SK-N-SH (cell line): ENCODE measurements around the gene KCNAB1. TPM values are rescaled to one million over a fixed set of nuclear protein-coding genes. Genes with fewer than 3 reads are reported as not detected.

Experiments used
- CTCF ChIA-PET: fragments of 300-600, 350-600 bp; formaldehyde crosslinking; extraction: SDS; loops from one replicate; lab custom pipeline; 2021; lab: Yijun Ruan, JAX
- POLR2A ChIA-PET: fragments of 350-600 bp; sonication (Branson Sonifier 250); formaldehyde crosslinking; extraction: SDS; loops from one replicate; lab custom pipeline; 2020; ENCODE audit warnings: antibody characterized with exemption, inconsistent platforms; lab: Yijun Ruan, JAX
- DNase-seq: peaks from one replicate; pipeline ENCODE4 v3.0.0; 2012
- H2AFZ ChIP-seq: fragments of 200-600 bp; sonication (generic); 2 replicates; pipeline ENCODE4 v1.8.1; 2016; ENCODE audit warnings: antibody characterized with exemption, mild to moderate bottlenecking, low read depth
- H3F3A ChIP-seq: fragments of 200-600 bp; sonication (generic); replicated peaks from 2 replicates; pipeline ENCODE3; 2016; ENCODE audit warnings: antibody characterized with exemption, mild to moderate bottlenecking; ENCODE audit not compliant: insufficient read depth
- H3K27ac ChIP-seq, 2 experiments: fragments of 200-500 bp in 1 of 2; fragments of 200-600 bp in 1 of 2; sonication (Bioruptor generic) in 1 of 2; sonication (generic), shearing (Covaris generic) in 1 of 2; 2 replicates each; pipeline versions ENCODE4 v1.5.1 to v1.6.1; 2014 to 2016; ENCODE audit warnings: low read depth in 2 of 2, inconsistent platforms in 1 of 2, low read length in 1 of 2, mild to moderate bottlenecking in 1 of 2, mixed read lengths in 1 of 2
- H3K27me3 ChIP-seq: fragments of 200-600 bp; sonication (generic), shearing (Covaris generic); 2 replicates; pipeline ENCODE4 v1.6.1; 2016; ENCODE audit warnings: mixed run types; ENCODE audit not compliant: insufficient read depth
- H3K36me3 ChIP-seq, 2 experiments: fragments of 200-500 bp in 1 of 2; fragments of 200-600 bp in 1 of 2; sonication (Bioruptor generic) in 1 of 2; sonication (generic) in 1 of 2; replicated peaks in 1 of 2; 2 replicates each; pipeline versions ENCODE3 to v1.5.1; 2014 to 2016; ENCODE audit warnings: low read length in 1 of 2, mild to moderate bottlenecking in 1 of 2; ENCODE audit not compliant: insufficient read depth in 2 of 2, control insufficient read depth in 1 of 2
- H3K4me1 ChIP-seq, 2 experiments: fragments of 200-500 bp in 1 of 2; fragments of 200-600 bp in 1 of 2; sonication (Bioruptor generic) in 1 of 2; sonication (generic), shearing (Covaris generic) in 1 of 2; 2 replicates each; pipeline versions ENCODE4 v1.5.1 to v1.6.1; 2014 to 2016; ENCODE audit warnings: low read depth in 1 of 2, low read length in 1 of 2, mixed run types in 1 of 2; ENCODE audit not compliant: insufficient read depth in 2 of 2, control insufficient read depth in 1 of 2
- H3K4me2 ChIP-seq: fragments of 200-600 bp; sonication (generic), shearing (Covaris generic); 2 replicates; pipeline ENCODE4 v1.6.1; 2017; ENCODE audit warnings: mixed run types
- H3K4me3 ChIP-seq, 2 experiments: fragments of 200-500 bp in 1 of 2; fragments of 200-600 bp in 1 of 2; sonication (Bioruptor generic) in 1 of 2; sonication (generic), shearing (Covaris generic) in 1 of 2; 2 replicates each; pipeline versions ENCODE4 v1.5.1 to v1.8.1; 2014 to 2016; ENCODE audit warnings: low read depth in 2 of 2, inconsistent platforms in 1 of 2, low read length in 1 of 2, mild to moderate bottlenecking in 1 of 2, mixed read lengths in 1 of 2, moderate library complexity in 1 of 2
- H3K79me2 ChIP-seq: fragments of 200-600 bp; sonication (generic); 2 replicates; pipeline ENCODE4 v1.8.1; 2017; ENCODE audit warnings: mild to moderate bottlenecking; ENCODE audit not compliant: insufficient read depth
- H3K9ac ChIP-seq: fragments of 200-600 bp; sonication (generic); 2 replicates; pipeline ENCODE4 v1.6.1; 2017; ENCODE audit warnings: mixed run types
- H3K9me2 ChIP-seq: fragments of 200-600 bp; sonication (generic); 2 replicates; pipeline ENCODE4 v1.6.1; 2017; ENCODE audit warnings: mixed run types
- H3K9me3 ChIP-seq: fragments of 200-600 bp; sonication (generic); 2 replicates; pipeline ENCODE4 v1.6.1; 2017; ENCODE audit warnings: mixed run types, mild to moderate bottlenecking, moderate library complexity
- H4K20me1 ChIP-seq: fragments of 200-600 bp; sonication (generic); 2 replicates; pipeline ENCODE4 v1.6.1; 2017; ENCODE audit warnings: mild to moderate bottlenecking, mixed run types; ENCODE audit not compliant: insufficient read depth
- CHD2 ChIP-seq: fragments of 150-350 bp; IDR thresholded peaks from 2 replicates; pipeline ENCODE4 v1.6.1; 2018; ENCODE audit warnings: low read length; ENCODE audit not compliant: partially characterized antibody
- CTCF ChIP-seq: fragments of 200-600 bp; sonication (generic); IDR thresholded peaks from 2 replicates; pipeline ENCODE4 v1.6.1; 2017; ENCODE audit warnings: antibody characterized with exemption, mild to moderate bottlenecking, moderate library complexity
- ELF1 ChIP-seq: IDR thresholded peaks from 2 replicates; pipeline ENCODE4 v1.4.0; 2012
- EP300 ChIP-seq, 2 experiments: IDR thresholded peaks; 2 replicates each; pipeline versions ENCODE4 v1.4.0 to v1.6.1; 2012; ENCODE audit warnings: borderline replicate concordance in 1 of 2, low read depth in 1 of 2, low read length in 1 of 2
- FOXJ3 ChIP-seq: sonication (generic); formaldehyde crosslinking; IDR thresholded peaks from 2 replicates; pipeline ENCODE4 v1.5.1; 2020; ENCODE audit warnings: mild to moderate bottlenecking, missing genetic modification reagents
- GABPA ChIP-seq: IDR thresholded peaks from 2 replicates; pipeline ENCODE4 v1.4.0; 2012; ENCODE audit warnings: low read depth, mild to moderate bottlenecking
- GATA2 ChIP-seq: sonication (generic); formaldehyde crosslinking; IDR thresholded peaks from 2 replicates; pipeline ENCODE4 v1.5.0; 2020; ENCODE audit warnings: mild to moderate bottlenecking, missing genetic modification reagents
- IRF3 ChIP-seq: fragments of 150-350 bp; IDR thresholded peaks from 2 replicates; pipeline ENCODE4 v1.6.1; 2016; ENCODE audit warnings: mild to moderate bottlenecking, low read depth, low read length
- MAX ChIP-seq: IDR thresholded peaks from 2 replicates; pipeline ENCODE4 v1.4.0; 2012; ENCODE audit warnings: low read depth
- MXI1 ChIP-seq: IDR thresholded peaks from 2 replicates; pipeline ENCODE4 v1.6.1; 2012; ENCODE audit warnings: mild to moderate bottlenecking, low read depth, low read length, improper control_type of control experiment
- NRF1 ChIP-seq: IDR thresholded peaks from 2 replicates; pipeline ENCODE4 v1.6.1; 2012; ENCODE audit warnings: low read depth, mild to moderate bottlenecking, low read length
- RAD21 ChIP-seq: IDR thresholded peaks from 2 replicates; pipeline ENCODE4 v1.6.1; 2012; ENCODE audit warnings: mild to moderate bottlenecking, low read length
- RFX5 ChIP-seq: IDR thresholded peaks from 2 replicates; pipeline ENCODE4 v1.6.1; 2012; ENCODE audit warnings: mild to moderate bottlenecking, improper control_type of control experiment, low read length
- SIN3A ChIP-seq: IDR thresholded peaks from 2 replicates; pipeline ENCODE4 v1.6.1; 2012; ENCODE audit warnings: low read depth, mild to moderate bottlenecking, low read length, moderate library complexity, borderline replicate concordance
- SMC3 ChIP-seq: IDR thresholded peaks from 2 replicates; pipeline ENCODE4 v1.6.1; 2012; ENCODE audit warnings: low read depth, low read length, improper control_type of control experiment
- WGBS: methylation state at CpG from one replicate; pipeline ENCODE4 v1.1.6; 2017; ENCODE audit warnings: low lambda C conversion rate; 5-methylcytosine and 5-hydroxymethylcytosine counted together
- polyA plus RNA-seq, 3 experiments: library from polyadenylated mRNA; depleted of rRNA; stranded (reverse); fragments of >200 nt; gene quantifications; 2 replicates each; pipeline ENCODE4 v1.2.3, GENCODE V29; 2012

The KCNAB1 gene
- polyA plus RNA-seq, 1 of the 3 experiments (the other 2 are of a cell fraction), result 82.1 TPM

GRCh38 chr3:156150434-156151066, 30.2 kb downstream of the KCNAB1 start:
- ChIA-PET POLR2A (no interaction called here), CTCF (interaction anchor here (0.6 to 11.7 kb wide), 74 partner anchors 8 to 990 kb away, joined by 3 to 376 read pairs (median 5); partner anchors contain the start of genes C3orf33, SSR3 and TIPARP)
- no peaks in the 10 kb centered on the region for H3K9me2 ChIP-seq
- no peaks in the 10 kb centered on the region for H3K27me3 ChIP-seq
- H2AFZ ChIP-seq, result peak overlapping the region; percentile 80
- WGBS, result 24% methylated on average over 8 of the region's 8 CpGs
- no peaks in the 10 kb centered on the region for H3K36me3 ChIP-seq
- no peak overlapping the region for H3K4me2 ChIP-seq
- peak; percentile 40 for DNase-seq
- no peaks in the 10 kb centered on the region for H3K79me2 ChIP-seq
- H3K4me3 ChIP-seq, result no peak overlapping the region; a peak in 1 of 4 replicates
- H3K9ac ChIP-seq, result peak overlapping the region; percentile 34; the same call in 1 of the 2 replicates
- H3K4me1 ChIP-seq, result peaks cover 0 to 8% of the 10 kb centered on the region in 2 experiments; a peak in 1 of 4 replicates
- peak overlapping the region in 1 of 2 experiments; percentile 1; a peak in 1 of 4 replicates for H3K27ac ChIP-seq
- peaks cover 8% of the 10 kb centered on the region for H3F3A ChIP-seq
- TF ChIP-seq SIN3A, result no peak
- peak; percentile 90 for TF ChIP-seq SMC3
- TF ChIP-seq ELF1, result no peak
- TF ChIP-seq GATA2 (CRISPR knock-in tag), result no peak
- TF ChIP-seq FOXJ3, result no peak
- TF ChIP-seq CTCF, result peak; percentile 97
- TF ChIP-seq MAX, result no peak
- no peak for TF ChIP-seq GABPA
- TF ChIP-seq RAD21, result peak; percentile 98
- H4K20me1 ChIP-seq, result no peaks in the 10 kb centered on the region
- H3K9me3 ChIP-seq, result no peaks in the 10 kb centered on the region

GRCh38 chr3:156151824-156152428, 31.5 kb downstream of the KCNAB1 start:
- Histone ChIP-seq H3K9me2 (no peaks in the 10 kb centered on the region), H3K27ac (peak overlapping the region in 1 of 2 experiments; percentile 34; a peak in 2 of 4 replicates), H3K79me2 (no peaks in the 10 kb centered on the region), H2AFZ (peak overlapping the region; percentile 69), H4K20me1 (no peaks in the 10 kb centered on the region), H3K9me3 (no peaks in the 10 kb centered on the region), H3K27me3 (no peaks in the 10 kb centered on the region), H3F3A (peaks cover 8% of the 10 kb centered on the region), H3K4me2 (no peak overlapping the region), H3K36me3 (no peaks in the 10 kb centered on the region), H3K4me3 (no peak overlapping the region; a peak in 1 of 4 replicates), H3K4me1 (peaks cover 0 to 8% of the 10 kb centered on the region in 2 experiments; a peak in 1 of 4 replicates), H3K9ac (peak overlapping the region; percentile 29; the same call in 1 of the 2 replicates)
- peak; percentile 68 for DNase-seq
- ChIA-PET POLR2A (interaction anchor here (1.2 kb wide), 1 partner anchor 937 kb away, joined by 4 read pairs; no protein-coding TSS in a partner anchor), CTCF (interaction anchor here (0.7 to 11.7 kb wide), 79 partner anchors 8 to 986 kb away, joined by 3 to 376 read pairs (median 5); partner anchors contain the start of genes SSR3 and TIPARP)
- WGBS, result 37% methylated on average over 10 of the region's 10 CpGs
- TF ChIP-seq IRF3, result no peak
- peak; percentile 47; the same call in 1 of the 2 replicates for TF ChIP-seq MXI1
- no peak for TF ChIP-seq CHD2
- peak; percentile 95 for TF ChIP-seq SMC3
- 0 out of 2 replicates have a peak, but pooled peaks have one; percentile 31 for TF ChIP-seq RFX5
- peak; percentile 99 for TF ChIP-seq RAD21
- peak; percentile 92 for TF ChIP-seq CTCF
- TF ChIP-seq NRF1, result peak; percentile 35
- 0 out of 4 replicates have a peak, but pooled peaks of 1 of the 2 experiments have one; percentile 26 for TF ChIP-seq EP300 (IDR thresholded peaks at IDR 0.05; ENCODE audit: borderline replicate concordance in 1 of 2, low read depth in 1 of 2, low read length in 1 of 2)
